ENCODE results near the gene TSACC.

- no peak for TF ChIP-seq EP300 (IDR thresholded peaks at IDR 0.05)
- no peak for TF ChIP-seq POLR2AphosphoS5 (IDR thresholded peaks at IDR 0.05)
- TF ChIP-seq POLR2A (IDR thresholded peaks at IDR 0.05), result no peak
- TF ChIP-seq, protein P1, sequence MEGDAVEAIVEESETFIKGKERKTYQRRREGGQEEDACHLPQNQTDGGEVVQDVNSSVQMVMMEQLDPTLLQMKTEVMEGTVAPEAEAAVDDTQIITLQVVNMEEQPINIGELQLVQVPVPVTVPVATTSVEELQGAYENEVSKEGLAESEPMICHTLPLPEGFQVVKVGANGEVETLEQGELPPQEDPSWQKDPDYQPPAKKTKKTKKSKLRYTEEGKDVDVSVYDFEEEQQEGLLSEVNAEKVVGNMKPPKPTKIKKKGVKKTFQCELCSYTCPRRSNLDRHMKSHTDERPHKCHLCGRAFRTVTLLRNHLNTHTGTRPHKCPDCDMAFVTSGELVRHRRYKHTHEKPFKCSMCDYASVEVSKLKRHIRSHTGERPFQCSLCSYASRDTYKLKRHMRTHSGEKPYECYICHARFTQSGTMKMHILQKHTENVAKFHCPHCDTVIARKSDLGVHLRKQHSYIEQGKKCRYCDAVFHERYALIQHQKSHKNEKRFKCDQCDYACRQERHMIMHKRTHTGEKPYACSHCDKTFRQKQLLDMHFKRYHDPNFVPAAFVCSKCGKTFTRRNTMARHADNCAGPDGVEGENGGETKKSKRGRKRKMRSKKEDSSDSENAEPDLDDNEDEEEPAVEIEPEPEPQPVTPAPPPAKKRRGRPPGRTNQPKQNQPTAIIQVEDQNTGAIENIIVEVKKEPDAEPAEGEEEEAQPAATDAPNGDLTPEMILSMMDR (IDR thresholded peaks at IDR 0.05), result no peak
Observed at GRCh38 chr1:156359973-156360372, 21.6 kb downstream of the TSACC start.

Measured in stomach (tissue), 4 donors.